Endothelial cell of umbilical vein (primary cell): ENCODE measurements around the gene NXPH4. TPM values are rescaled to one million over a fixed set of nuclear protein-coding genes. Genes with fewer than 3 reads are reported as not detected.

ENCODE experiments used
- BruUV-seq: library from RNA; stranded (reverse); fragments of 400-500 nt; replicated peaks from 2 replicates; lab custom pipeline; 2021; lab: Mats Ljungman, UMichigan
- CTCF ChIA-PET: fragments of 300-600, 350-600 bp; sonication (Branson Sonifier 250); formaldehyde crosslinking; loops from one replicate; lab custom pipeline; 2021; ENCODE audit warnings: antibody characterized with exemption, inconsistent platforms; lab: Charles Lee
- POLR2A ChIA-PET: fragments of 300-600, 350-600 bp; sonication (Branson Sonifier 250); formaldehyde crosslinking; loops from one replicate; lab custom pipeline; 2021; ENCODE audit warnings: antibody characterized with exemption, inconsistent platforms; lab: Charles Lee
- DNase-seq: peaks from one replicate; pipeline ENCODE4 v3.0.0-alpha.2; 2011; ENCODE audit warnings: low read depth, low spot score
- FAIRE-seq: peaks from 2 replicates; lab custom pipeline; 2011; peaks lifted over from hg19 to GRCh38; lab: Jason Lieb, UNC
- H2AFZ ChIP-seq: 2 replicates; pipeline ENCODE4 v1.6.0; 2012; ENCODE audit warnings: low read depth, low read length, control low read depth, inconsistent platforms
- H3K27ac ChIP-seq: 2 replicates; pipeline ENCODE4 v1.5.1; 2011; ENCODE audit warnings: low read depth, mild to moderate bottlenecking, control low read depth, low read length, moderate library complexity; ENCODE audit not compliant: insufficient read depth
- H3K27me3 ChIP-seq, 2 experiments: 2 replicates each; pipeline versions ENCODE4 v1.6.0 to v1.6.1; 2011; ENCODE audit warnings: low read length in 2 of 2, mixed read lengths in 1 of 2; ENCODE audit not compliant: control insufficient read depth in 2 of 2, insufficient read depth in 2 of 2
- H3K36me3 ChIP-seq, 2 experiments: 2 replicates in 1 of 2; 3 replicates in 1 of 2; pipeline ENCODE4 v1.5.1; 2011; ENCODE audit warnings: low read length in 2 of 2, mild to moderate bottlenecking in 1 of 2, moderate library complexity in 1 of 2; ENCODE audit not compliant: control insufficient read depth in 2 of 2, insufficient read depth in 2 of 2; ENCODE audit errors: extremely low read depth in 1 of 2
- H3K4me1 ChIP-seq: 3 replicates; pipeline ENCODE4 v1.5.1; 2011; ENCODE audit warnings: mild to moderate bottlenecking, low read length; ENCODE audit not compliant: control insufficient read depth, insufficient read depth; ENCODE audit errors: extremely low read depth
- H3K4me2 ChIP-seq: 2 replicates; pipeline ENCODE4 v1.6.1; 2011; ENCODE audit warnings: low read length, control low read depth, mixed read lengths; ENCODE audit not compliant: insufficient read depth
- H3K4me3 ChIP-seq, 3 experiments: fragments of 200-600 bp in 1 of 3; sonication (generic), shearing (Covaris generic) in 1 of 3; replicated peaks in 1 of 3; 2 replicates each; pipeline ENCODE4 v1.5.1; 2011 to 2016; ENCODE audit warnings: control low read depth in 3 of 3, low read length in 3 of 3, mild to moderate bottlenecking in 2 of 3, inconsistent platforms in 1 of 3, low read depth in 1 of 3, moderate library complexity in 1 of 3; ENCODE audit not compliant: insufficient read depth in 1 of 3
- H3K79me2 ChIP-seq: 2 replicates; pipeline ENCODE4 v1.6.0; 2012; ENCODE audit warnings: low read length, inconsistent platforms; ENCODE audit not compliant: control insufficient read depth, insufficient read depth
- H3K9ac ChIP-seq: replicated peaks from 2 replicates; pipeline ENCODE3; 2011; ENCODE audit warnings: low read length, control low read depth; ENCODE audit not compliant: insufficient read depth; ENCODE audit errors: extremely low read depth
- H3K9me1 ChIP-seq: replicated peaks from 3 replicates; pipeline ENCODE4 v1.6.0; 2011; ENCODE audit warnings: mild to moderate bottlenecking, low read length; ENCODE audit not compliant: control insufficient read depth, insufficient read depth; ENCODE audit errors: extremely low read depth
- H3K9me3 ChIP-seq: replicated peaks from 2 replicates; pipeline ENCODE4 v1.5.1; 2012; ENCODE audit warnings: low read length, inconsistent platforms; ENCODE audit not compliant: control insufficient read depth, insufficient read depth
- H4K20me1 ChIP-seq: replicated peaks from 2 replicates; pipeline ENCODE3; 2011; ENCODE audit warnings: mild to moderate bottlenecking, low read length; ENCODE audit not compliant: control insufficient read depth, insufficient read depth; ENCODE audit errors: extremely low read depth
- EZH2 ChIP-seq: IDR thresholded peaks from 2 replicates; pipeline ENCODE4 v1.6.1; 2012; ENCODE audit warnings: borderline replicate concordance, low read depth, mild to moderate bottlenecking, moderate library complexity, low read length, inconsistent platforms; ENCODE audit not compliant: severe bottlenecking
- JUN ChIP-seq: IDR thresholded peaks from 2 replicates; pipeline ENCODE4 v1.6.1; 2011; ENCODE audit warnings: borderline replicate concordance, low read depth; ENCODE audit not compliant: insufficient read length, insufficient read depth
- dilution Hi-C: fragments of 300-500 bp; cut with MboI; formaldehyde crosslinking; loops from one replicate; pipeline ENCODE4 v1.15.0; 2019; ENCODE audit warnings: low sequenced_read_pairs; ENCODE audit not compliant: extremely low pct_ligation_motif_present
- intact Hi-C: fragments of 100-400 bp; cut with micrococcal nuclease; formaldehyde crosslinking; loops from one replicate; pipeline ENCODE4 v1.10.0; 2022
- polyA plus RNA-seq, 4 experiments: library from polyadenylated mRNA; depleted of rRNA in 3 of 4; stranded (reverse) in 3 of 4; unstranded in 1 of 4; fragments of >200 nt; gene quantifications; 2 replicates each; pipeline versions ENCODE4 v1.2.1 to v1.2.3, GENCODE V29; 2011 to 2012; ENCODE audit warnings: missing spikeins in 1 of 4
- total RNA-seq: library from RNA; stranded (reverse); gene quantifications from 2 replicates; pipeline ENCODE4 v1.2.3, GENCODE V29; 2021
- TF ChIP-seq, protein P1 (sequence below), 2 donors: IDR thresholded peaks; 1 replicate in 1 of 2; 2 replicates in 1 of 2; pipeline ENCODE4 v1.5.1; 2011; ENCODE audit warnings: low read length in 2 of 2, mild to moderate bottlenecking in 2 of 2, moderate library complexity in 2 of 2, control low read depth in 1 of 2, inconsistent platforms in 1 of 2, low read depth in 1 of 2; ENCODE audit not compliant: insufficient read depth in 1 of 2; ENCODE audit errors: extremely low read depth in 1 of 2

The NXPH4 gene
- total and polyA plus RNA-seq, 2 donors (not counting 3 experiments of a cell fraction or from before 2014, with no cell fraction given), result 0.07 TPM; not detected in 1

DNA sequence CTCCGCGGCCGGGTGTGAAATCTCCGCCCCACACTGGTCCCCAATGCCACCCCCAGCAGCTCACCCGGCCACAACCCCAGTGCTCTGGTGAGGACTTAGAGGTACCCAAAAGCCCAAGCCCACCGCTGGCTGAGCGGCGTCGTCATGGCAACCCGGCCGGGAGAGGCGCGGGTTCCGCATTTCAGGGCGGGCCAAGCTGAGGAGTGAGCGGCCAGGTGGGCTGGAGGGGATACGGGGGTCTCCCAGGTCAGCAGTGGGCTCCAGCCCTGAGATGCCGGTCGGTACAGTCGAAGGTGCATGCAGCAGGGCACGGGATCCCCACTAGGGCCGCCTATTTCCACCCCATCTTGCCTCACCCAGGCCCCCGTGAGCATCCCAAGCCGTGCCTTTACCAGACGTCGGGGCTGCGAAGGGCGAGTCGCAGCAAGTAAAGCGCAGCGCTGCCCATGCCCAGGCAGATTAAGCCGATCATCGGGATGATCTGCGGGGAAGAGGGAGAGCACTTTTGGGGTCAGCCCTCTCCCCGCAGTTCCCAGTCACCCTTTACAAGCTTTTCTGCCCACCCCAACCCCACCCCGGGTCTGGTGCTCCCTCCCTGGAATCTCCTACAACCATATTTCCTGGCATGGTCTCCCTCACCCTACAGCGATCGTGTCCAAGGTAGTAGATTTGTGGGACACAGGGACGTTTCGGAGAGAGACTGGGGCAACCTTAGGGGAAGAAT lies 19.8 kb downstream of the NXPH4 start:
- Histone ChIP-seq H2AFZ (no peak overlapping the region), H3K4me1 (peaks cover 24% of the 10 kb centered on the region), H3K4me3 (no peak overlapping the region), H3K36me3 (peaks cover 3 to 27% of the 10 kb centered on the region in 2 experiments), H3K9ac (no peak overlapping the region), H3K79me2 (peaks cover 6% of the 10 kb centered on the region), H3K9me1 (no peaks in the 10 kb centered on the region), H3K27ac (no peak overlapping the region), H3K27me3 (peaks cover 38 to 44% of the 10 kb centered on the region in 2 experiments), H3K4me2 (no peak overlapping the region), H4K20me1 (no peaks in the 10 kb centered on the region), H3K9me3 (no peaks in the 10 kb centered on the region)
- no peak for FAIRE-seq
- ChIA-PET POLR2A (no interaction called here), CTCF (interaction anchor here (0.8 to 10.7 kb wide), 3 partner anchors 10 to 22 kb away, joined by 3 to 214 read pairs (median 47); no protein-coding TSS in a partner anchor)
- dilution Hi-C loops, result no loop called here
- TF ChIP-seq EZH2 (peak; percentile 46), JUN (no peak)
- intact Hi-C loops, result no loop called here
- no TSS peak for BruUV-seq
- no peak for DNase-seq

DNA sequence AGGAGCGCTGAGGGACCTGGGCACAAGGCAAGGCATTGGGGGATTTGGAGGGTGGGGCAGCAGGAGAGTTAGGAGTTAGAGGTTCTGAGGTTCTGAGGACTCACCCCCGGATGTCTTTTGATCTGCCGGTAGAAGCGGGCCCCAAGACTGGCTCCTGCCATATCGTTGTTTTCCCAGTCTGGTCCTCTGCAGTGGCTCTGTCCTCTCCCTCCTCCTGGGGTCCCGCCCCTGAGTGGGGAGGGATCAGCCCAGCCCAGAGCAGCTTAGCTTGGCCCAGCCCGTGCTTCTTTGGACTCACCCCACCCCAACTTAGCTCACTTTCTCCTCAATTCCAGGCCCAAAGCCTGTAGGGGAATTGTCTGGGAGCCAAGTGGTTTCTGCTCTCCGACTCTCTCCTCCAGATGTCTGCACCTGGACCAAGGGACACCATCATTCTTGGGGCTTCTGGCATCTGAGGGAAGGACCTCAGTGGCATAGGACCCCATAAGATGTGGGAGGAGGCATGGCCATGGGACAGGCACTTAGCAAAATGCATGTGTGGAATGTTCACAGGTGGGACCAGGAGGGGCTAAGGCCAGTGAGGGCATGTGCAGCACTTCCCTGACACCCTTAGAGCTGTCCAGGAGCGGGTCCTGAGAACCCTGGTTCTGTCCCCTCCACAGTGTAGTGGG lies 20.5 kb downstream of the NXPH4 start:
- Histone ChIP-seq H3K9ac (no peak overlapping the region), H3K27ac (no peak overlapping the region), H3K9me1 (no peaks in the 10 kb centered on the region), H3K36me3 (peaks cover 3 to 20% of the 10 kb centered on the region in 2 experiments), H4K20me1 (no peaks in the 10 kb centered on the region), H3K27me3 (peaks cover 44 to 51% of the 10 kb centered on the region in 2 experiments), H3K4me2 (no peak overlapping the region), H3K9me3 (no peaks in the 10 kb centered on the region), H3K4me1 (peaks cover 24% of the 10 kb centered on the region), H3K79me2 (no peaks in the 10 kb centered on the region), H2AFZ (no peak overlapping the region), H3K4me3 (no peak overlapping the region)
- POLR2A ChIA-PET, result no interaction called here
- DNase-seq (no peak), FAIRE-seq (no peak)
- no TSS peak for BruUV-seq
- CTCF ChIA-PET, result interaction anchor here (0.8 to 10.7 kb wide), 5 partner anchors 7 to 23 kb away, joined by 3 to 214 read pairs (median 60); partner anchors contain the start of genes NXPH4 and SHMT2
- intact Hi-C loops (no loop called here), dilution Hi-C loops (no loop called here)
- peak; percentile 63 for TF ChIP-seq EZH2
- TF ChIP-seq, protein P1, sequence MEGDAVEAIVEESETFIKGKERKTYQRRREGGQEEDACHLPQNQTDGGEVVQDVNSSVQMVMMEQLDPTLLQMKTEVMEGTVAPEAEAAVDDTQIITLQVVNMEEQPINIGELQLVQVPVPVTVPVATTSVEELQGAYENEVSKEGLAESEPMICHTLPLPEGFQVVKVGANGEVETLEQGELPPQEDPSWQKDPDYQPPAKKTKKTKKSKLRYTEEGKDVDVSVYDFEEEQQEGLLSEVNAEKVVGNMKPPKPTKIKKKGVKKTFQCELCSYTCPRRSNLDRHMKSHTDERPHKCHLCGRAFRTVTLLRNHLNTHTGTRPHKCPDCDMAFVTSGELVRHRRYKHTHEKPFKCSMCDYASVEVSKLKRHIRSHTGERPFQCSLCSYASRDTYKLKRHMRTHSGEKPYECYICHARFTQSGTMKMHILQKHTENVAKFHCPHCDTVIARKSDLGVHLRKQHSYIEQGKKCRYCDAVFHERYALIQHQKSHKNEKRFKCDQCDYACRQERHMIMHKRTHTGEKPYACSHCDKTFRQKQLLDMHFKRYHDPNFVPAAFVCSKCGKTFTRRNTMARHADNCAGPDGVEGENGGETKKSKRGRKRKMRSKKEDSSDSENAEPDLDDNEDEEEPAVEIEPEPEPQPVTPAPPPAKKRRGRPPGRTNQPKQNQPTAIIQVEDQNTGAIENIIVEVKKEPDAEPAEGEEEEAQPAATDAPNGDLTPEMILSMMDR (IDR thresholded peaks at IDR 0.05; ENCODE audit: extremely low read depth in 1 of 2, insufficient read depth in 1 of 2, low read depth in 1 of 2, low read length in 2 of 2), result no peak
